Measurements from ENCODE around the gene NPM3.

The NPM3 gene

GRCh38 chr10:101736666-101737065, 46.6 kb downstream of the NPM3 start:
- no peak for DNase-seq (ENCODE audit: low read depth, low spot score)
- no peak overlapping the region for H3K27ac ChIP-seq
- no peaks in the 10 kb centered on the region for H3K36me3 ChIP-seq (ENCODE audit: insufficient read depth, low read length)
- no peak overlapping the region for H3K4me3 ChIP-seq
- TF ChIP-seq FOXP2 (optimal IDR thresholded peaks at IDR 0.05; ENCODE audit: control extremely low read depth, extremely low read length, insufficient read depth) (no peak), EZH2 (IDR thresholded peaks at IDR 0.05) (no peak), POLR2AphosphoS5 (IDR thresholded peaks at IDR 0.05; ENCODE audit: borderline replicate concordance, low read depth, low read length) (no peak)
- H3K9me3 ChIP-seq (ENCODE audit: low read depth, low read length), result no peaks in the 10 kb centered on the region
- H3K9ac ChIP-seq (ENCODE audit: insufficient read length), result no peak overlapping the region

- no peaks in the 10 kb centered on the region for H3K36me3 ChIP-seq (ENCODE audit: insufficient read depth, low read length)
- no peak overlapping the region for H3K9ac ChIP-seq (ENCODE audit: insufficient read length)
- H3K4me3 ChIP-seq, result no peak overlapping the region
- TF ChIP-seq EZH2 (IDR thresholded peaks at IDR 0.05), result no peak
- no peak for TF ChIP-seq POLR2AphosphoS5 (IDR thresholded peaks at IDR 0.05; ENCODE audit: borderline replicate concordance, low read depth, low read length)
- TF ChIP-seq FOXP2 (optimal IDR thresholded peaks at IDR 0.05; ENCODE audit: control extremely low read depth, extremely low read length, insufficient read depth), result no peak
- no peaks in the 10 kb centered on the region for H3K9me3 ChIP-seq (ENCODE audit: low read depth, low read length)
- no peak for DNase-seq (ENCODE audit: low read depth, low spot score)
- H3K27ac ChIP-seq, result no peak overlapping the region
Measured at GRCh38 chr10:101732096-101732495, 51.1 kb downstream of the NPM3 start.
